Measurements from ENCODE around the gene LRRC1. TPM values are rescaled to one million over a fixed set of nuclear protein-coding genes. Genes with fewer than 3 reads are reported as not detected.

Gene LRRC1
- total and polyA plus RNA-seq, 2 donors (not counting 1 experiment from before 2014, with no cell fraction given): 3.4 to 8.9 TPM

DNA sequence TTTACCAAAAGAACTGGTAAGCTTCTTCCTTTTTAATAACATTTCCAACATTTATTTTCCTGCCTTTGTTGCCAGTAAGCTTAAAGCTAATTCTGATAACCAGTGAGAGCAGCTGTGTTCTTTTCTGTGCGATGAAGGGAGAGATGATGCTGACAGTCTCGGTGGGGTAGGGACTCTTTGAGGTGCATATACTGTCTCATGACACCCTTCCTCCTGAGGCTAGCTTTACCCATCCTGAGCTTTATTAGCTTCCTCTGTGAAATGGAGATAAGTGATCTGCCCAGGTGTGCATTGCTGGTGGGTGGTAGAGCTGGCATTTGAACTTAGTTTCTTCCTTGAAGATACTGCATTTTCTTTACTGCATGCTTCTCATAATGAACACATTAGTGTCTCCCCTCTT lies 92.5 kb downstream of the LRRC1 start:
- no CpG with 5 or more reads among the region's 2 CpGs for WGBS (ENCODE audit: insufficient coverage)

DNA sequence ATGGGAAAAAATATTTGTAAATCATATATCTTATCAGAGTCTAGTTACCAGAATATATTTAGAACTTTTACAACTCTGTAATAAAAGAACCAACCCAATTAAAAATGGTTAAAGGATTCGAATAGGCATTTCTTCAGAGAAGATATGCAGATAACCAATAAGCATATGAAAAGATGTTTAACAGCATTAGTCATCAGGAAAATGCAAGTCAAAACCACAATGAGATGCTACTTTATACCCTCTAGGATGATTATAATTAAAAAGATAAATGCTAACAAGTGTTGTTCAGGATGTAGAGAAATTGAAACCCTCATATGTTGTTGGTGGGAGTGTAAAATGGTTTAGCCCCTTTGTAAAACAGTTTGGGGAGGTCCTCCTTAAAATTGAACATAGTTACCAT lies 94.1 kb downstream of the LRRC1 start:
- Histone ChIP-seq H3K4me3 (ENCODE audit: control extremely low read depth in 1 of 5, extremely low read depth in 1 of 5, insufficient read depth in 1 of 5, low read depth in 2 of 5, low read length in 4 of 5) (no peak overlapping the region), H3K27me3 (replicated peaks in 1 of 4; ENCODE audit: control extremely low read depth in 1 of 4, control insufficient read depth in 3 of 4, insufficient read depth in 4 of 4, low read length in 3 of 4) (no peaks in the 10 kb centered on the region), H2AFZ (ENCODE audit: insufficient read depth, low read depth, low read length, poor library complexity, severe bottlenecking) (no peak overlapping the region), H3K79me2 (ENCODE audit: control insufficient read depth, insufficient read depth, low read length) (no peaks in the 10 kb centered on the region), H4K20me1 (ENCODE audit: control insufficient read depth, insufficient read depth, low read length, poor library complexity, severe bottlenecking) (no peaks in the 10 kb centered on the region), H3K9ac (ENCODE audit: low read length) (no peak overlapping the region), H3K36me3 (replicated peaks in 1 of 2; ENCODE audit: control extremely low read depth in 1 of 2, control insufficient read depth in 1 of 2, extremely low read depth in 1 of 2, insufficient read depth in 2 of 2, low read length in 1 of 2) (no peaks in the 10 kb centered on the region), H3K4me2 (replicated peaks; ENCODE audit: low read depth, low read length, poor library complexity, severe bottlenecking) (no peak overlapping the region), H3K9me3 (ENCODE audit: control extremely low read depth in 1 of 3, control insufficient read depth in 2 of 3, insufficient read depth in 1 of 3, low read length in 2 of 3) (no peaks in the 10 kb centered on the region), H3K4me1 (ENCODE audit: control insufficient read depth in 2 of 2, insufficient read depth in 2 of 2, low read length in 2 of 2) (no peaks in the 10 kb centered on the region), H3K27ac (ENCODE audit: low read length in 2 of 2) (no peak overlapping the region)
- DNase-seq (no peak), ATAC-seq (ENCODE audit: low read depth) (no peak)
- POLR2A ChIA-PET: no interaction called here
- Mint-ChIP-seq H3K9me3 (ENCODE audit: insufficient read depth) (no peaks in the 10 kb centered on the region), H3K4me3 (no peak overlapping the region), H3K27ac (no peak overlapping the region), H3K4me1 (no peaks in the 10 kb centered on the region), H3K27me3 (no peaks in the 10 kb centered on the region)
- intact Hi-C loops (cut with micrococcal nuclease): no loop called here
- no peak for TF ChIP-seq EZH2 (IDR thresholded peaks at IDR 0.05; ENCODE audit: borderline replicate concordance, insufficient read depth, low read depth, low read length, poor library complexity, severe bottlenecking)
- TF ChIP-seq CTCF (IDR thresholded peaks at IDR 0.05): no peak
- CTCF ChIA-PET: no interaction called here
- WGBS (ENCODE audit: insufficient coverage): no CpG with 5 or more reads among the region's 1 CpG

More for the DNA sequence above, 92.5 kb downstream of the LRRC1 start:
- Mint-ChIP-seq H3K4me1 (no peaks in the 10 kb centered on the region), H3K27ac (no peak overlapping the region), H3K27me3 (no peaks in the 10 kb centered on the region), H3K9me3 (ENCODE audit: insufficient read depth) (no peaks in the 10 kb centered on the region), H3K4me3 (no peak overlapping the region)
- H3K36me3 ChIP-seq (replicated peaks in 1 of 2; ENCODE audit: control extremely low read depth in 1 of 2, control insufficient read depth in 1 of 2, extremely low read depth in 1 of 2, insufficient read depth in 2 of 2, low read length in 1 of 2): no peaks in the 10 kb centered on the region
- no peak overlapping the region for H3K9ac ChIP-seq (ENCODE audit: low read length)
- H3K4me2 ChIP-seq (replicated peaks; ENCODE audit: low read depth, low read length, poor library complexity, severe bottlenecking): no peak overlapping the region
- intact Hi-C loops (cut with micrococcal nuclease): no loop called here
- H3K4me3 ChIP-seq (ENCODE audit: control extremely low read depth in 1 of 5, extremely low read depth in 1 of 5, insufficient read depth in 1 of 5, low read depth in 2 of 5, low read length in 4 of 5): no peak overlapping the region
- no peaks in the 10 kb centered on the region for H4K20me1 ChIP-seq (ENCODE audit: control insufficient read depth, insufficient read depth, low read length, poor library complexity, severe bottlenecking)
- TF ChIP-seq EZH2 (IDR thresholded peaks at IDR 0.05; ENCODE audit: borderline replicate concordance, insufficient read depth, low read depth, low read length, poor library complexity, severe bottlenecking): no peak
- no peak for TF ChIP-seq CTCF (IDR thresholded peaks at IDR 0.05)
- no peaks in the 10 kb centered on the region for H3K4me1 ChIP-seq (ENCODE audit: control insufficient read depth in 2 of 2, insufficient read depth in 2 of 2, low read length in 2 of 2)
- no peaks in the 10 kb centered on the region for H3K27me3 ChIP-seq (replicated peaks in 1 of 4; ENCODE audit: control extremely low read depth in 1 of 4, control insufficient read depth in 3 of 4, insufficient read depth in 4 of 4, low read length in 3 of 4)
- ChIA-PET CTCF (no interaction called here), POLR2A (no interaction called here)
- DNase-seq (no peak), ATAC-seq (ENCODE audit: low read depth) (no peak)
- H3K27ac ChIP-seq (ENCODE audit: low read length in 2 of 2): no peak overlapping the region
- H3K9me3 ChIP-seq (ENCODE audit: control extremely low read depth in 1 of 3, control insufficient read depth in 2 of 3, insufficient read depth in 1 of 3, low read length in 2 of 3): no peaks in the 10 kb centered on the region
- no peaks in the 10 kb centered on the region for H3K79me2 ChIP-seq (ENCODE audit: control insufficient read depth, insufficient read depth, low read length)
- no peak overlapping the region for H2AFZ ChIP-seq (ENCODE audit: insufficient read depth, low read depth, low read length, poor library complexity, severe bottlenecking)
